K562 (cell line): ENCODE measurements around the gene SCAPER. TPM values are rescaled to one million over a fixed set of nuclear protein-coding genes. Genes with fewer than 3 reads are reported as not detected.

ENCODE experiments used
- ATAC-seq: fragments of 200-7000 bp; cut with Tn5 transposase; 3 replicates; pipeline ENCODE4 v1.9.1; 2020; ENCODE audit warnings: moderate library complexity
- BruUV-seq: library from RNA; stranded (reverse); fragments of 400-500 nt; replicated peaks from 2 replicates; lab custom pipeline; 2021; lab: Mats Ljungman, UMichigan
- CTCF ChIA-PET: fragments of 300-600 bp; formaldehyde crosslinking; extraction: SDS; loops from one replicate; lab custom pipeline; 2021; ENCODE audit warnings: low intra/inter-chr PET ratio; lab: Yijun Ruan, JAX
- POLR2A ChIA-PET: fragments of 300-600, 350-650 bp; sonication (Branson Sonifier 250); formaldehyde crosslinking; extraction: SDS; loops from one replicate; lab custom pipeline; 2021; ENCODE audit warnings: antibody characterized with exemption, inconsistent platforms; lab: Yijun Ruan, JAX
- DNase-seq, 4 experiments: peaks; one replicate each; pipeline versions ENCODE4 v3.0.0 to v3.0.0-alpha.2; 2011 to 2018; ENCODE audit warnings: low spot score in 3 of 4, mixed read lengths in 3 of 4; ENCODE audit errors: extremely low read depth in 1 of 4
- FAIRE-seq: peaks from 2 replicates; lab custom pipeline; 2011; peaks lifted over from hg19 to GRCh38; lab: Jason Lieb, UNC
- H2AFZ ChIP-seq: 2 replicates; pipeline ENCODE4 v1.6.0; 2011; ENCODE audit warnings: low read depth, low read length, control low read depth, inconsistent platforms
- H3K27ac ChIP-seq: fragments of 200-600 bp; 3 replicates; pipeline ENCODE4 v1.8.0; 2011; ENCODE audit warnings: low read depth, mild to moderate bottlenecking, control low read depth, inconsistent platforms, low read length, moderate library complexity, mixed read lengths; ENCODE audit errors: extremely low read depth
- H3K27me3 ChIP-seq, 2 experiments: fragments of 300-600 bp in 1 of 2; 2 replicates in 1 of 2; 3 replicates in 1 of 2; pipeline versions ENCODE4 v1.6.0 to v1.8.0; 2011; ENCODE audit warnings: inconsistent platforms in 2 of 2, low read length in 2 of 2, mild to moderate bottlenecking in 1 of 2, mixed read lengths in 1 of 2, moderate library complexity in 1 of 2; ENCODE audit not compliant: control insufficient read depth in 2 of 2, insufficient read depth in 2 of 2
- H3K36me3 ChIP-seq: fragments of 300-600 bp; 3 replicates; pipeline ENCODE4 v1.8.0; 2011; ENCODE audit warnings: mild to moderate bottlenecking, low read length, inconsistent platforms; ENCODE audit not compliant: control insufficient read depth, insufficient read depth
- H3K4me1 ChIP-seq, 2 experiments: fragments of 200-600 bp in 1 of 2; replicated peaks in 1 of 2; 2 replicates in 1 of 2; 3 replicates in 1 of 2; pipeline versions ENCODE4 v1.5.1 to v1.8.0; 2011; ENCODE audit warnings: inconsistent platforms in 2 of 2, low read length in 2 of 2, mild to moderate bottlenecking in 1 of 2, mixed read lengths in 1 of 2, moderate library complexity in 1 of 2; ENCODE audit not compliant: control insufficient read depth in 2 of 2, insufficient read depth in 2 of 2
- H3K4me2 ChIP-seq: 2 replicates; pipeline ENCODE4 v1.6.1; 2011; ENCODE audit warnings: low read length, control low read depth, inconsistent platforms, mixed read lengths; ENCODE audit not compliant: insufficient read depth
- H3K4me3 ChIP-seq: fragments of 200-600 bp; sonication (generic), shearing (Covaris generic); 2 replicates; pipeline ENCODE4 v1.5.1; 2016; ENCODE audit warnings: control low read depth, inconsistent platforms
- H3K79me2 ChIP-seq: fragments of 200-600 bp; 3 replicates; pipeline ENCODE4 v1.8.0; 2011; ENCODE audit warnings: low read length, inconsistent platforms; ENCODE audit not compliant: control insufficient read depth, insufficient read depth
- H3K9ac ChIP-seq, 2 experiments: 2 replicates each; pipeline versions ENCODE4 v1.6.0 to v1.6.1; 2011; ENCODE audit warnings: low read depth in 2 of 2, low read length in 2 of 2, control low read depth in 1 of 2, inconsistent platforms in 1 of 2, mild to moderate bottlenecking in 1 of 2, mixed read lengths in 1 of 2; ENCODE audit not compliant: insufficient read depth in 1 of 2
- H3K9me1 ChIP-seq: one replicate; pipeline ENCODE4 v1.6.0; 2011; ENCODE audit warnings: inconsistent platforms, mild to moderate bottlenecking, low read length, moderate library complexity; ENCODE audit not compliant: control insufficient read depth, insufficient read depth
- H3K9me3 ChIP-seq: replicated peaks from 2 replicates; pipeline ENCODE4 v1.5.1; 2011; ENCODE audit warnings: low read depth, low read length, inconsistent platforms; ENCODE audit not compliant: control insufficient read depth, insufficient read depth
- H4K20me1 ChIP-seq: replicated peaks from 2 replicates; pipeline ENCODE4 v1.6.1; 2011; ENCODE audit warnings: low read length, inconsistent platforms, mixed read lengths; ENCODE audit not compliant: control insufficient read depth, insufficient read depth
- BRD4 ChIP-seq: fragments of 200-600 bp; sonication (generic); IDR thresholded peaks from 2 replicates; pipeline ENCODE4 v1.6.1; 2017; ENCODE audit warnings: inconsistent platforms
- EP300 ChIP-seq: IDR thresholded peaks from 2 replicates; pipeline ENCODE4 v1.6.1; 2012; ENCODE audit warnings: low read length, improper control_type of control experiment
- MTA2 ChIP-seq: fragments of 450-650 bp; IDR thresholded peaks from 2 replicates; pipeline ENCODE4 v1.6.1; 2016; ENCODE audit warnings: low read depth
- NFIC ChIP-seq: fragments of 450-650 bp; IDR thresholded peaks from 2 replicates; pipeline ENCODE4 v1.6.1; 2017; ENCODE audit warnings: mild to moderate bottlenecking, inconsistent platforms
- WGBS: fragments of 100-300 bp; shearing (Covaris generic); methylation state at CpG from one replicate; pipeline ENCODE4 v1.1.6; 2016; ENCODE audit warnings: low coverage, mixed read lengths; ENCODE audit not compliant: insufficient coverage; ENCODE audit errors: missing lambda C conversion rate; 5-methylcytosine and 5-hydroxymethylcytosine counted together
- in situ Hi-C: fragments of 300-500 bp; cut with MboI; formaldehyde crosslinking; loops from 4 replicates; pipeline ENCODE4 v1.15.0; 2018; ENCODE audit warnings: inconsistent platforms, mixed read lengths
- intact Hi-C: fragments of 100-400 bp; cut with micrococcal nuclease; formaldehyde crosslinking; loops from 2 replicates; pipeline ENCODE4 v1.14.2; 2022
- polyA plus RNA-seq, 8 experiments: library from polyadenylated mRNA; depleted of rRNA in 4 of 8; stranded (reverse) in 5 of 8; unstranded in 3 of 8; fragments of >200 nt; fragmentation: Nextera tagmentation in 2 of 8; fragmentation: Illumina TruSeq in 1 of 8; extraction: Ambion mirVana in 2 of 8; extraction: Trizol in 1 of 8; gene quantifications; 2 replicates each; pipeline versions ENCODE4 v1.2.1 to v1.2.3, GENCODE V29; 2011 to 2014; ENCODE audit warnings: inconsistent platforms in 1 of 8, missing spikeins in 1 of 8
- total RNA-seq, 7 experiments: library from RNA; depleted of rRNA in 6 of 7; stranded (reverse); fragments of >200 nt in 6 of 7; fragmentation: Illumina TruSeq in 2 of 7; extraction: Trizol in 2 of 7; gene quantifications; 2 replicates each; pipeline versions ENCODE4 v1.2.1 to v1.2.3, GENCODE V29; 2011 to 2021; ENCODE audit warnings: low replicate concordance in 1 of 7
- TF ChIP-seq, protein P1 (sequence below), 2 experiments: fragments of 450-650 bp in 1 of 2; sonication (generic) in 1 of 2; formaldehyde crosslinking; conservative IDR thresholded peaks; 2 replicates each; pipeline versions ENCODE4 v1.4.0 to v1.8.1; 2020 to 2022; ENCODE audit warnings: mild to moderate bottlenecking in 1 of 2, missing genetic modification reagents in 1 of 2
- TF ChIP-seq, protein P2 (sequence below), 2 experiments: fragments of 450-650 bp; IDR thresholded peaks; 2 replicates each; pipeline ENCODE4 v1.6.1; 2016

Gene SCAPER
- total and polyA plus RNA-seq, 9 of the 15 experiments (the other 6 are each of a cell fraction or from before 2014, with no cell fraction given) = 1.3 to 5.7 (median 3.2) TPM

DNA sequence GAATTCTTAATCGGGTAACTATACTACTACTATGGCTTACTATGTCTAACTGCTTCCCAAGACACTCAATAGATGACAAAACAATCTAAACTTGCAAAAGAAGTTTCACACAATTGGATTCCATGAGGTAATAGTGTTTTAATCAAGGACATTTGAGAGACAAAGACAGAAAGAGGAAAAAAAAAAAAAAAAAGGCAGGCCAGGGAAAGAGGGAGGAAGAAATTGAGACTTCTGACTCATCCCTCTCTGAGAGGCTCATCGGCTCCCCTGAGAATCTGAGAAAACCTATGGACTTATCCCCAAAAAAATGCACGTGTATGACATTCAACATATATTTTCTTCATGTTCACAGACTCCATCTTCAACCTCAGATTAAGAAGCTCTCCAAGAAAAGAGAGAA, 61.0 kb downstream of the SCAPER start:
- 7% methylated on average over 3 of the region's 3 CpGs for WGBS
- H4K20me1 ChIP-seq = no peaks in the 10 kb centered on the region
- TF ChIP-seq BRD4 (no peak), EP300 (no peak), NFIC (no peak), MTA2 (no peak)
- TF ChIP-seq, protein P1, sequence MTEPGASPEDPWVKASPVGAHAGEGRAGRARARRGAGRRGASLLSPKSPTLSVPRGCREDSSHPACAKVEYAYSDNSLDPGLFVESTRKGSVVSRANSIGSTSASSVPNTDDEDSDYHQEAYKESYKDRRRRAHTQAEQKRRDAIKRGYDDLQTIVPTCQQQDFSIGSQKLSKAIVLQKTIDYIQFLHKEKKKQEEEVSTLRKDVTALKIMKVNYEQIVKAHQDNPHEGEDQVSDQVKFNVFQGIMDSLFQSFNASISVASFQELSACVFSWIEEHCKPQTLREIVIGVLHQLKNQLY (CRISPR knock-in tag; conservative IDR thresholded peaks at IDR 0.05) = no peak
- TF ChIP-seq, protein P2, sequence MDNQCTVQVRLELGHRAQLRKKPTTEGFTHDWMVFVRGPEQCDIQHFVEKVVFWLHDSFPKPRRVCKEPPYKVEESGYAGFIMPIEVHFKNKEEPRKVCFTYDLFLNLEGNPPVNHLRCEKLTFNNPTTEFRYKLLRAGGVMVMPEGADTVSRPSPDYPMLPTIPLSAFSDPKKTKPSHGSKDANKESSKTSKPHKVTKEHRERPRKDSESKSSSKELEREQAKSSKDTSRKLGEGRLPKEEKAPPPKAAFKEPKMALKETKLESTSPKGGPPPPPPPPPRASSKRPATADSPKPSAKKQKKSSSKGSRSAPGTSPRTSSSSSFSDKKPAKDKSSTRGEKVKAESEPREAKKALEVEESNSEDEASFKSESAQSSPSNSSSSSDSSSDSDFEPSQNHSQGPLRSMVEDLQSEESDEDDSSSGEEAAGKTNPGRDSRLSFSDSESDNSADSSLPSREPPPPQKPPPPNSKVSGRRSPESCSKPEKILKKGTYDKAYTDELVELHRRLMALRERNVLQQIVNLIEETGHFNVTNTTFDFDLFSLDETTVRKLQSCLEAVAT (IDR thresholded peaks at IDR 0.05) = no peak
- no peaks in the 10 kb centered on the region for H3K9me3 ChIP-seq
- H3K4me1 ChIP-seq = no peaks in the 10 kb centered on the region
- no peaks in the 10 kb centered on the region for H3K79me2 ChIP-seq
- ATAC-seq (no peak), DNase-seq (no peak), FAIRE-seq (no peak)
- ChIA-PET CTCF (no interaction called here), POLR2A (no interaction called here)
- H3K9me1 ChIP-seq = no peaks in the 10 kb centered on the region
- no peaks in the 10 kb centered on the region for H3K36me3 ChIP-seq
- in situ Hi-C loops = no loop called here
- no peak overlapping the region for H3K9ac ChIP-seq
- BruUV-seq = no TSS peak
- no peak overlapping the region for H2AFZ ChIP-seq
- H3K4me3 ChIP-seq = no peak overlapping the region
- H3K27me3 ChIP-seq = no peaks in the 10 kb centered on the region
- intact Hi-C loops = no loop called here
- H3K4me2 ChIP-seq = no peak overlapping the region
- no peak overlapping the region for H3K27ac ChIP-seq
